Measurements from ENCODE around the gene SVIL.
"Not testable (repeated sequence)": the region's sequence is repeated elsewhere in the genome, so short reads cannot be mapped to it uniquely, and the experiment has no call there.

Gene SVIL

GRCh38 chr10:29479081-29479925, 155.5 kb downstream of the SVIL start:
- no peak for DNase-seq

DNA sequence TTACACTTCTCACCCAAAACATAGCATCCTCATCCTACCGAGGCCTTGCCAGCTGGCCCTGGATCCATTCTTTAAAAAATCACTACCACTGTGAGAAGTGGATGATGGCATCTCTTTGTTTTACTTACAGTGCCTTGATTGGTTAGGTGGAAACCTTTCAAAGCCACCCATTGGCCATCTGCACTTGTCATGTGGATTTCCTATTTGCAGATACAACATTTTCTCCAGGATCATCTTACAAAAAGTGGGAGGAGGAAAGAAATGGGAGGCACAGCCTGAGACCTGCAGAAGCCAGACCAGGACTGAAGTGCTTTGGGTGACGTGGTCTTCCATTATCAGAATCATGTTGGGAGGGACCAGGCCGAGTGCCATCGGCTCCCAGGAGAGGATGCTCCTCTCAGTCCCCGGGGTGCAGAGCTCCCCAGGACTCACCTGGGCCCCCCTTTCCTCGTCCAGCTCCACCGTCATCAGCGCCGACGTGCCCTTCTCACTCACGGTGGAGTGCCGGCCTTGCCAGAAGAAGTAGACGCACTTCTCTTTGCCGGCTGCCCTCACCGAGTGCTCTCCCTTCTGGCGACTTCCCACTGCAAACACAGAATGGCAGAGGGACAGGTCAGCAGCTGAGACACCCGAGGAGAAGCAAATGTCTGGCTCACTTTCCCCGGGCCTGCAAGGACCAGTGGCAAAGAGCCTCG, 161.2 kb downstream of the SVIL start:
- no peak for DNase-seq

DNA sequence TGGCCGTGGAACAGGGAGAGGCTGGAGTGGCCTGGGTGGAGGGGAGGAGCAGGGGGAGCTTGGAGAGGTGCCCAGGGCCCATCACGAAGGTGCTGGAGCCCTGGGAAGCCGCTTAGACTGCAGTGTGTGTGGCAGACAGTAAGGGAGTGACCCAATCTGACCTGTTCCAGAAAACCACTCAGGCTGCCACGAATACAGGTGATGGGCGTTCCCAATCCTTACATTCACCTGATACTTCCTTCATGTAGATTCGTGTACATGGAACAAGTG, 161.7 kb downstream of the SVIL start:
- no peak for DNase-seq

- peak; percentile 40 for DNase-seq
Measured at GRCh38 chr10:29472301-29473086, 162.3 kb downstream of the SVIL start.

GRCh38 chr10:29471544-29471859, 163.3 kb downstream of the SVIL start:
- no peak for DNase-seq

GRCh38 chr10:29470843-29471543, 163.8 kb downstream of the SVIL start:
- DNase-seq: no peak

- peak; percentile 55 for DNase-seq
Measured at GRCh38 chr10:29470355-29470705, 164.4 kb downstream of the SVIL start.

DNA sequence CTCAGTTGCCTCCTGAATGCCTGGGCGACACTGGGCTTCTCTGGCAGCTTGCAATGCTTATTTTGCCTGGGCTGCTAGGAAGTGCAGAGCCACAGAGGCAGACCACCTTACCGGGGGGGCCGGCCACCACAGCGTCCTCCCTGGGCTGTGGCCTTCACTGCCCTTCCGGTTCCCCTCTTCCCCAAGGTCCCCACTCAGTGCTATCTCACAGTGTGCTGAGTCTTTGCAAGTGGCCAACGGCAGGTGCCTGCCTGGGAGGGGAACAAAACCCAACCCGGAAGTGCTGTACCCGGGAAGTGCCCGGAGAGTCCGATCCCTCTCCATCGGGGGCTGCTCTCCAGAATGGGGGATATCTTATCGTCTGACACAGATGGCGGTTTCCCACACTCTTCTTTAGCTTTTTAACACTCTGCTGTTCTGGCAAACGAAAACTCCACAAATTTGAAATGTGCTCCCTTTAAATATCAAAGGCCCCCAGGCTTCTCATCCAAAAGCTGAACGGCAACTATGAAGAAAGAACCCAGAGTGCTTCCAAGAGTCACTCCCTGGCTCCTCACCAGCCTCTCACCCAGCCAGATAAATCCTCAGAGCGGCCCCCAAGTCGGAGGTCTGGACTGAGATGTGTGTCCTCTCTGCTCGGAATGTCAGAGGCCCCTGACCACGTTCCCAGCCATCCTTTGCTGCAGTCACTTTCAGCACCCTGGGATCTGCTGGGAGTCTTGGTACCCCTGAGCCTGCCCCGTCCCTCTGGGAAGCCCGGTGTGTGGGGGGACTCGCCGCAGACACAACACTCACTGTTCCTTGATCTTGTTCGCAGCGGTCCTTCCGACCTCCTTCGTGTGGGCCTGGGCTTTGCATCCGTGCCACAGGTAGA, 165.1 kb downstream of the SVIL start:
- no peak for DNase-seq

DNA sequence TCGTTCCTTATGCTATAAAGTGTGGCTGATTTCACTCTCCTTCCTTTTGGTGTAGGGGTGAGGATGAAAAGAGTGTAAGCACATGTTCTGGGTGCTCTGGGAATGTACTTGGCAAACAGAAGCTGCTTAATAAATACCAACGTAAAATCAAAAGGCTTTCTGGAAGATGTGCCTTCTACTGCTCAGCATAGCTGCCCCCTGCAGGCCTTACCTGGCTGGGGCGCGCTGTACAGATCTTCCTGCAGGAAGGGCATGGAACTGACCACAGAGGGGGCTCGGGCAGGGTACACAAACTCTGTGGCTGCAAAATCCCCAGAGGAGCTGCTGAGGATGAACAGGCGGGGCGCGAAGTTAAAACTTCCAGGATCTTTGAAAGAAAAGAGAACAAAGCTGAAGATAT, 169.4 kb downstream of the SVIL start:
- DNase-seq: no peak

DNA sequence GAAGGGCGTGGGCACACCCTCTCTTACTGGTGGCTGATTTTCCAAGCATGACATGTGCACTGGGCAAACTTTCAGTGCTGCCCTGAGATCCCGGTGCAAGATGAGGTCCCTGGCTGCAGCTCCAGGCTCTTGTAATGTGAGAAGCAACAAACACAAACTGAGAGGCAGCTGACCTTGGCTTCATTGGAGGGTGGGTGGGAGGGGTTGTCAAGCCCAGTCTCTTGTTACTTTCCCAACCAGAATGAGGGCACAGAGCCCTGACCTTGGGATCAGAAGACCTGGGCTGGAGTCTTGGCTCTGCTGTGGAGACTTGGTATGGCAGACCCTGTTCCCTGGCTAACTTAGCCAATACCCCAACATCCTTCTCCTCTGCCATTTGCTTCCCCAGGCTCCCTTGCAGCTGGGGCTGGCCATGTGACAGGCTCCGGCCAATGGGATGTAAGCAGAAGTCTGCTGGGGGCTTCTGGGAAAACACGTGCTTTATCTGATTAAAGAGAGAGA, 170.1 kb downstream of the SVIL start:
- DNase-seq: not testable (repeated sequence)

DNA sequence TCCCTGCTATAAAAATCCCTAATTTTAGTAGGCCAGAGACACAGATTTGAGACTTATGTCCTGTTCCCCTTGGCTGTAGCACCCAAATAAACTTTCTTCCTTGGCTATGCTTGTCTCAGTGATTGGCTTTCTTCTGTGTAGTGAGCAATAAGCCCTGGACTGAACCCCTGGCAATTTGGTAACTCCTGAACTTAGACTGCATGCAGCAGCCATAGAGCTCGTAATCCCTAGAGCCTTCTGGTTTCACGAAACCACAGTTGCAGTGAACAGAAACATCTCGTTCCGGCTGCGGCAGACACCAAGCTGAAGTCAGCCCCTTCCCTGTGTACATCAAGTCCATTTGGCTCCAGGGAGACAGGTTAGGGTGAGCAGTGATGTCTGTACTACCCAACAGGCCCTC, 173.7 kb downstream of the SVIL start:
- no peak for DNase-seq

DNA sequence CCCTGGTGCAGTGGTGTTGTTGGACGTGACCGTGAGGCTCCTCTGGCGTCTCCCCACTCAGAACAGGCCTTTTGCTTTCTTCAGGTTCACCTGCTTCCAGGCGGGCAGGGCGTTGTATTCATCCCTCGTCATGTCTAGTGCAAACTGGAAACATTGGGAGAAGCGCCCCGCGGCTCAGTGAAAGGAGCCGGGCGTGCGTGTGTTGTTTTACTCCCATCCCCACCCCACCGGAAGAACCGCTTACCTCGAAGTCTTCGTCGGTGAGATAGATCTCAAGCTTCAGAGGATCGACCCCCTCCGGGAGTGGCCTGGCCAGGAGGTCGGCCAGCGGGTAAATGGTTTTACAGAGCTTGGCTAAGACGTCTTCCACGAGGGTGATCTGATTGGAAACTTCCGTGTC, 176.6 kb downstream of the SVIL start:
- not testable (repeated sequence) for DNase-seq

DNA sequence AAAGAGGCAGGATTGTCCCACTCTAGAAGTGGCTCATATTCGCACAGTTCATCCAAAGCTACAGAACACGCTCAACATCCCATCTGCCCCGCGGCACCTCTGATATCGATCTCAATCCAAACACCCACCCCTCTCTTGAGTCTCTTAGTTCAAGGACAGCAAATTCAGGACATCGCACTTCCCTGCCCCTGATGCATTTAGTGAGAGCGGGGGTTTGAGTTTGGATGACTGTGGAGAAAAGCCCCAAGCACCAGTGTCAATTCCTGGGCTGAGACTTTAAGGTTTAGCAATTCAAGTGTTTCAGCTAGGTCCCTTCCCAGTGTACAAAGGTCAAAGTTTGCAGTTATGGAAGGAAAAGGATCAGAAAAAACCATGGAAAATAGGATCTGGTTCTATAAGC, 179.7 kb downstream of the SVIL start:
- DNase-seq: no peak

- no peak for DNase-seq
Measured at GRCh38 chr10:29454250-29454649, 180.5 kb downstream of the SVIL start.

- no peak for DNase-seq
Measured at GRCh38 chr10:29452546-29452945, 182.2 kb downstream of the SVIL start.

DNA sequence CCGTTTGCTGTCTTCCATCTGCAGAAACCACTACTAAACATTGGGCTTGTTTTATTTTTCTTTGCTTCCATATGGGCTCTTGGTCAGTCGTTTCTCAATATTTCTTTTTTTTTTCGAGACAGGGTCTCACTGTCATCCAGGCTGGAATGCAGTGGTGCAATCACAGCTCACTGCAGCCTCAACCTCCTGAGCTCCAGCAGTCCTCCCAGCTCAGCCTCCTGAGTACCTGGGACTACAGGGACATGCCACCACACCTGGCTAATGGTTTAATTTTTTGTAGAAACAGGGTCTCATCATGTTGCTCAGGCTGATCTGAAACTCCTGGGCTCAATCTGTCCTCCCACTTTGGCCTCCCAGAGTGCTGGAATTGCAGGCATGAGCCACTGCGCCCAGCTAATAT, 182.8 kb downstream of the SVIL start:
- DNase-seq: no peak

GRCh38 chr10:29450405-29450804, 184.4 kb downstream of the SVIL start:
- DNase-seq: no peak

DNA sequence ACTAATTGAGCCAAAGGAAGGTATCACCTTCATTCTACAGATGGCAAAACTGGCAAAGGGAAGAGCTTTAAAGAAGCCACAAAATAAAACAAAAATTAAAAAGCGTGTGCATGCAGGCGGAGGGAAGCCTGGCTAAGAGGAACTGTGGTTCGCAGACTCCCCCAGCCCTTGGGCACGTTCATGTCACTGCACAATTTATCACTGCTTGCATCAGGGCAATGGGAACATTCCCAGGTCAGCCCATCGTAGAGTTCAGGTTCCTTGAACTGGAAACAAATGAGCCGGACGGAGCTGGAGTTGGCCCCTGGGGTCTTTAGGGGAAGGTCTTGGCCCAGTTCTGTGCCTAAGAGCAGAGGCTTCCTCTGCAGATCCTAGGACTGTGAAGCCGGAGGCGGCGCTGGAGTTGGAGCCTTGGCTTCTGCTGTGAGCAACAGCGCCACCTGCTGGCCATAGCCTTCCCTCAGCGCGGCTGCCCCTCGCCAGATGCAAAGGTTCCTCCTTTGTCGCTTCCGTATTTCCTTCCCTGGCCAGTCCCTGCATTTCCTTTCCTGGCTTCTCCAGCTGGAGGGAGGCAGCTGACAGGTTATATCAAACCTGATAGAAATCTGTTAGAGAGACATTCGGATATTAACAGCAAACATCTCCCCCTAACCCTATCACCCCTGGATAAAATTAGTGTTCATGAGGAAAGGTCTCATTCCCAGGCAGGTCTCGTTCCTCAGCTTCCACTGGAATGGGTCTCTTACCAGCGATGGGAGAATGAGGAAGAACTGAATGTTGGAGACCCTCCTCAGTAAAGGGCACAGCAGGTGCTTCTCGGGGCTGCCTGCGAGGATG, 185.8 kb downstream of the SVIL start:
- DNase-seq: peak; percentile 91

DNA sequence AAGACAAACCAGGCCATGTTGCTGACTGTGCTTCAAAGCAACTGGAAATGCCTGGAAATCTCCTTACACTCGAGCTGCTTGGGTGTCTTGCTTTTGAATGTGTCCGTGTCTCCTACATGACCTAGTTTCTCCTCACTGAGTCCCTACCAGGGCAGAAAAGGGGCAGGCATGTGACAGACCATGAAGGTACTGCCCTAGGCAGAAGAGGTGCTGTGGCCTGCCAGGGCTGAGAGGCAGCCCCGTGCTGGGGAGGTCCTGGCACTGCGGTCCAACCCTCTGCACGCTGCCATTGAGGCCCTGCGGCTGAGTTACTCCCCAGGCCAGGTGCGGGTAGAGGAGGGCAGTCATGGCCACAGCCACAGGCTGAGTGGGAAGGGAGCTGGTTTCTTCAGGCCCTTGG, 186.6 kb downstream of the SVIL start:
- DNase-seq: no peak

- no peak for DNase-seq
Measured at GRCh38 chr10:29446327-29446726, 188.4 kb downstream of the SVIL start.
